Uterus (tissue), 4 donors: ENCODE measurements around the gene PRSS37. TPM values are rescaled to one million over a fixed set of nuclear protein-coding genes. Genes with fewer than 3 reads are reported as not detected.

ENCODE experiments used
- DNase-seq, 2 donors: peaks; one replicate each; pipeline ENCODE4 v3.0.0-alpha.2; 2019 to 2020
- H3K27ac ChIP-seq, 2 donors: fragments of 200-600 bp; sonication (generic); 1 replicate in 1 of 2; 2 replicates in 1 of 2; pipeline ENCODE4 v1.5.1; 2016 to 2018
- H3K27me3 ChIP-seq, 2 donors: fragments of 200-600 bp; sonication (generic); one replicate each; pipeline ENCODE4 v1.5.1; 2018 to 2019; ENCODE audit warnings: control low read depth in 1 of 2
- H3K36me3 ChIP-seq, 2 donors: fragments of 200-600 bp; sonication (generic); one replicate each; pipeline ENCODE4 v1.5.1; 2019; ENCODE audit warnings: control low read depth in 1 of 2
- H3K4me1 ChIP-seq, 2 donors: fragments of 200-600 bp; sonication (generic); one replicate each; pipeline ENCODE4 v1.5.1; 2018 to 2019; ENCODE audit warnings: control low read depth in 1 of 2
- H3K4me3 ChIP-seq, 2 donors: fragments of 200-600 bp; sonication (generic); 1 replicate in 1 of 2; 2 replicates in 1 of 2; pipeline ENCODE4 v1.5.1; 2018 to 2019; ENCODE audit warnings: mild to moderate bottlenecking in 1 of 2
- H3K9me3 ChIP-seq, 2 donors: fragments of 200-600 bp; sonication (generic); one replicate each; pipeline ENCODE4 v1.5.1; 2019; ENCODE audit warnings: control low read depth in 1 of 2
- POLR2A ChIP-seq, 2 donors: fragments of 450-650 bp; IDR thresholded peaks; one replicate each; pipeline ENCODE4 v1.6.1; 2016; ENCODE audit warnings: antibody characterized with exemption in 2 of 2, mild to moderate bottlenecking in 1 of 2, moderate library complexity in 1 of 2
- intact Hi-C: fragments of 100-400 bp; cut with DNase I; formaldehyde crosslinking; loops from one replicate; pipeline ENCODE4 v1.15.1; 2023; ENCODE audit warnings: low total_unique reads
- total RNA-seq, 4 donors: library from RNA; depleted of rRNA in 3 of 4; stranded (reverse); fragments of >200 nt in 3 of 4; gene quantifications; one replicate each; pipeline versions ENCODE4 v1.1.0 to v1.2.4, GENCODE V29; 2014 to 2023
- TF ChIP-seq, protein P1 (sequence below), 4 experiments: fragments of 200-600 bp in 2 of 4; fragments of 450-650 bp in 2 of 4; sonication (generic) in 2 of 4; IDR thresholded peaks; one replicate each; pipeline ENCODE4 v1.5.1; 2016 to 2019; ENCODE audit warnings: antibody characterized with exemption in 4 of 4, mild to moderate bottlenecking in 2 of 4, moderate library complexity in 1 of 4
- donor health status: DM: yes; HTN: yes; CAD: no.

The PRSS37 gene
- total RNA-seq, 4 donors from 2014 or later = not detected

DNA sequence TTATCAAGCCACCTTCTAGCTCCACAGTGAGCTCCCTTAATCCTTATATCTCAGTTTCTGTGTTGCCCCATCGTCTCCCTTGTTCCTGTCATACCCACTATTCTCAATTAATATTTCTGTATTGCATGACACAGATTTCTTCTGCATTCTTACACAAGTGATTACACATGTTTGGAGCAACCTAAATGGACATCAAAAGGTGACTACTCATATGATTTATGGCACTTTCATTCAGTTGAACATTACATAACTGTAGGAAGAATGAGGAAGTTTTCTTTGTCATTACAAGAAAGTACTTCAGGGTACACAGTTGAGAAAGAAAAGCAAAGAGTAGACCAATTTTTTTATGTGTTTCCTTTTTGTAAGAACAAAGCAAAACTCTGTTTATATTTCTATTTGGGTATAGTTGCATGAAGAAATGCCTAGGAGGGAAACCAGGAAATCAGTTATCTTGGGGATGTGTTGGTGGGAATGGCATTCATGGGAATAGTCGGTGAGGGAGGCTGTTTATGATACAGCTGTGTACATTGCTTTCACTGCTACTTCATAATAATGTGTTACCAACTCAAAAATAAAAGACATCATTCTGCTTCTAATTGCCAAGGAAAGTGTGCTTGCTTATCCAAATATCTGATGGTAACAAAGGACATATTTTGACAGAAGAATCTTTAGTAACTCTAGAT is 23.6 kb upstream of the PRSS37 start:
- Histone ChIP-seq H3K27me3 (no peaks in the 10 kb centered on the region), H3K9me3 (no peaks in the 10 kb centered on the region), H3K4me3 (no peak overlapping the region), H3K27ac (no peak overlapping the region), H3K4me1 (no peaks in the 10 kb centered on the region), H3K36me3 (no peaks in the 10 kb centered on the region)
- TF ChIP-seq POLR2A (IDR thresholded peaks at IDR 0.05) = no peak
- TF ChIP-seq, protein P1, sequence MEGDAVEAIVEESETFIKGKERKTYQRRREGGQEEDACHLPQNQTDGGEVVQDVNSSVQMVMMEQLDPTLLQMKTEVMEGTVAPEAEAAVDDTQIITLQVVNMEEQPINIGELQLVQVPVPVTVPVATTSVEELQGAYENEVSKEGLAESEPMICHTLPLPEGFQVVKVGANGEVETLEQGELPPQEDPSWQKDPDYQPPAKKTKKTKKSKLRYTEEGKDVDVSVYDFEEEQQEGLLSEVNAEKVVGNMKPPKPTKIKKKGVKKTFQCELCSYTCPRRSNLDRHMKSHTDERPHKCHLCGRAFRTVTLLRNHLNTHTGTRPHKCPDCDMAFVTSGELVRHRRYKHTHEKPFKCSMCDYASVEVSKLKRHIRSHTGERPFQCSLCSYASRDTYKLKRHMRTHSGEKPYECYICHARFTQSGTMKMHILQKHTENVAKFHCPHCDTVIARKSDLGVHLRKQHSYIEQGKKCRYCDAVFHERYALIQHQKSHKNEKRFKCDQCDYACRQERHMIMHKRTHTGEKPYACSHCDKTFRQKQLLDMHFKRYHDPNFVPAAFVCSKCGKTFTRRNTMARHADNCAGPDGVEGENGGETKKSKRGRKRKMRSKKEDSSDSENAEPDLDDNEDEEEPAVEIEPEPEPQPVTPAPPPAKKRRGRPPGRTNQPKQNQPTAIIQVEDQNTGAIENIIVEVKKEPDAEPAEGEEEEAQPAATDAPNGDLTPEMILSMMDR (IDR thresholded peaks at IDR 0.05) = no peak
- intact Hi-C loops = no loop called here
- no peak for DNase-seq

DNA sequence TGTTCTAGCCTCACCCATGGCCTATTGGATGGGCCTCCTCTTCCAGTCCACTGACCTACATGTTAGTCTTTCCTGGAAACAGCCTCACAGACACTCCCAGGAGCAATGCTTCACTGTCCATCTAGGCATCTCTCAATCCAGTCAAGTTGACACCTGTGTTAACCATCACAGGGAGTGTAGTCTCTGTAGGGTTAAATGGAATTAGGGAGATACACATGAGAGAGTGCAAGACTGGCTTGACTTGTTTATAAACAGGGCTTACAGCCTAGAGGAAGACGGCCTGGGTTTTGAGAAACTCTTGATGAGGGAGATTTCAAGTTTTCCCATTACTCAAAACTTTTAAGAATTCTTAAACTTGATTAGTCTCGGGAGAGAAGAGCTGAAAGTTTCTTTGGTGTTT is 18.9 kb upstream of the PRSS37 start:
- intact Hi-C loops = no loop called here

DNA sequence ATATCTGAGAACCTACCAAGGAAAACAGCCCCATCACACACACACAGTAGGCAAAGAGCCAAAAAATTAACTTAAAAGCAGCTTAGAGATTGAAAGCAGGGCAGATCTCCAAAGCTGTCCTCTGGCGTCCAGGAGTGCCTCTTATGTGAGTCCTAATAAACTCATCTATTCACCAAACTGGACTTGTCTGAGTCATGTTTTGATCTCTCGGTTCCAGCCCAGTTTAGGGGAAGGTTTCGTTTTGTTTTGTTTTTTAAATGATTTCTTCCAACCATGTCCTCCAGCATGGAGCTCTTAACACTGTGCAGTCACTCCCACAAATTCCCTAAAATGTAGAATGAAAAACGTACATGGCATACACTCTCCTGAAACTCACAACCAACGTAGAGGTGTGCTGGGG is 6.7 kb upstream of the PRSS37 start:
- Histone ChIP-seq H3K9me3 (peaks cover 0 to 3% of the 10 kb centered on the region in 2 donors), H3K4me3 (no peak overlapping the region), H3K4me1 (no peaks in the 10 kb centered on the region), H3K36me3 (no peaks in the 10 kb centered on the region), H3K27me3 (no peaks in the 10 kb centered on the region), H3K27ac (no peak overlapping the region)
- no peak for DNase-seq
- TF ChIP-seq, protein P1 (IDR thresholded peaks at IDR 0.05) = no peak
- no peak for TF ChIP-seq POLR2A (IDR thresholded peaks at IDR 0.05)
- intact Hi-C loops = no loop called here

More for the DNA sequence above, 18.9 kb upstream of the PRSS37 start:
- H3K27ac ChIP-seq = no peak overlapping the region
- H3K4me1 ChIP-seq = no peaks in the 10 kb centered on the region
- peaks cover 0 to 8% of the 10 kb centered on the region in 2 donors for H3K9me3 ChIP-seq
- H3K4me3 ChIP-seq = no peak overlapping the region
- DNase-seq = no peak
- H3K27me3 ChIP-seq = no peaks in the 10 kb centered on the region
- no peak for TF ChIP-seq POLR2A (IDR thresholded peaks at IDR 0.05)
- TF ChIP-seq, protein P1 (IDR thresholded peaks at IDR 0.05) = no peak
- H3K36me3 ChIP-seq = no peaks in the 10 kb centered on the region

DNA sequence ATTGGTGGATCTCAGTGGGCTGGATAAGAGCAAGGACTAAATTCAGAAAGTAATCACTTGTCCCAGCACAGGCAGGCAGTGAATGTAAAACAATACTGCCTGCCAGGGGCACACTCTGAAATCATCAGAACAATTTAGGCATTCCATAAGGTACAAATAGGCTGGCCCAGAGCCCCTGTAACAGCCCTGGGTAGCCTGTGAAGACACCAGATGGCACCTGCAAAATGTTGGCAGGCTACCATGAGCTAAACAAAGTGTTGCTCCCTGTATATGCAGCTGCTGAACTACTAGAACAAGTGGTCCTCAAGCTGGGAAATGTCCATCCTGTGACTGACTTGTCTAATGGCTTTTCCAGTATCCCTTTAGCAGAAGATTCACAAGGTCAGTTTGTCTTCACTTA is 3.0 kb upstream of the PRSS37 start:
- no peaks in the 10 kb centered on the region for H3K27me3 ChIP-seq
- no peak overlapping the region for H3K27ac ChIP-seq
- H3K4me1 ChIP-seq = no peaks in the 10 kb centered on the region
- DNase-seq = no peak
- intact Hi-C loops = no loop called here
- no peak for TF ChIP-seq POLR2A (IDR thresholded peaks at IDR 0.05)
- TF ChIP-seq, protein P1 (IDR thresholded peaks at IDR 0.05) = no peak
- no peaks in the 10 kb centered on the region for H3K9me3 ChIP-seq
- no peaks in the 10 kb centered on the region for H3K36me3 ChIP-seq
- H3K4me3 ChIP-seq = no peak overlapping the region

DNA sequence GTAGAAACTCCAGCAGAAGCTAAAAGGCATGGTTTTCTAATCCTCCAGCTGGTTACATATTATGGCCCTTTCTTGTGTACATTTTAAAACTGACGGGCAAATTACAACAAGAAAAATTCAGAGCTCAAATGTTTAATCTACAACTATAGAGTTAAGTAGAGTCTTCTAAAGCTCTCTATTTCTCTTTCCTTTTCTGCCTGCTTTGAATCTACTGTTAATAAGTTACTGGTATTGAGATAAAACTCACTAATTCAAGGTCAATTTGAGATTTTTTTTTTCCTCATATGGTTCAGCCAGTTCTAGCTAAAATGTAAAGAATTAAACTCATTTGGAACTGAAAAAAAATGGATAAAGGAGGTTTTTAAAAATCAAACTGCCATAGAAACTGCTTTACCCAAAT is 1.6 kb upstream of the PRSS37 start:
- intact Hi-C loops = no loop called here
- TF ChIP-seq, protein P1 (IDR thresholded peaks at IDR 0.05) = no peak
- no peak for TF ChIP-seq POLR2A (IDR thresholded peaks at IDR 0.05)
- Histone ChIP-seq H3K4me3 (no peak overlapping the region), H3K27me3 (no peaks in the 10 kb centered on the region), H3K27ac (no peak overlapping the region), H3K36me3 (no peaks in the 10 kb centered on the region), H3K4me1 (no peaks in the 10 kb centered on the region), H3K9me3 (no peaks in the 10 kb centered on the region)
- DNase-seq = no peak
